Measurements from ENCODE around the gene SLC3A2. TPM values are rescaled to one million over a fixed set of nuclear protein-coding genes. Genes with fewer than 3 reads are reported as not detected.
"Not testable (repeated sequence)": the region's sequence is repeated elsewhere in the genome, so short reads cannot be mapped to it uniquely, and the experiment has no call there.

SLC3A2 gene
- total and polyA plus RNA-seq, 4 donors, result 34.3 to 59.5 (median 51.0) TPM

DNA sequence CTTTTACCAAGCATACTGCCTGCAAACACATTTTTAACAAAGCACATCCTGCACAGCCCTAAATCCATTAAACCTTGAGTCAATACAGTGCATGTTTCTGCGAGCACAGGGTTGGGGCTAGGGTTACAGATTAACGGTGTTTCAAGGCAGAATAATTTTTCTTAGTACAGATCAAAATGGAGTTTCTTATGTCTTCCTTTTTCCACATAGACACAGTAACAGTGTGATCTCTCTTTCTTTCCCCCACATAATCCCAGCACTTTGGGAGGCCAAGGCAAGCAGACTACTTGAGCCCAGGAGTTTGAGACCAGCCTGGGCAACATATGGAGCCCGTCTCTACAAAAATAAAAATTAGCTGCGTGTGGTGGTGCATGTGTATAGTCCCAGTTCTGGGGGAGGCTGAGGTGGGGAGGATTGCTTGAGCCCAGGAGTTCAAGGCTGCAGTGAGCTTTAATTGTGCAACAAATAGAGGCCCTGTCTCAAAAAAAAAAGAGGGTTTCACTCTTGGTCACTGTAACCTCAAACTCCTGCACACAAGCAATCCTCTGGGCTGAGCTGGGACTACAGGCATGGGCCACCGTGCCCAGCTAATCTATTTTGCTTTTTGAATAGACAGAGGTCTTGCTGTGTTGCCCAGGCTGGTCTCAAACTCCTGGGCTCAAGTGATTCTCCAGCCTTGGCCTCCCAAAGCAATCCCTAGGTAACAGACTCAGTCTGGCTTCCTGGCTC is 19.7 kb upstream of the SLC3A2 start:
- no peak for DNase-seq (ENCODE audit: low spot score)
- H3K27me3 ChIP-seq (ENCODE audit: control insufficient read depth in 4 of 4, insufficient read depth in 4 of 4, low read length in 3 of 4), result no peaks in the 10 kb centered on the region
- WGBS, result 79% methylated on average over 5 of the region's 5 CpGs
- H3K4me3 ChIP-seq (ENCODE audit: low read depth in 1 of 3, low read length in 3 of 3), result no peak overlapping the region
- H3K9ac ChIP-seq (ENCODE audit: low read depth in 1 of 2, low read length in 2 of 2), result no peak overlapping the region
- no peaks in the 10 kb centered on the region for H3K36me3 ChIP-seq (ENCODE audit: control insufficient read depth in 4 of 4, insufficient read depth in 3 of 4, low read depth in 1 of 4, low read length in 3 of 4)
- H3K4me1 ChIP-seq (ENCODE audit: control insufficient read depth in 4 of 4, insufficient read depth in 4 of 4, low read length in 3 of 4), result peaks cover 0 to 7% (median 5%) of the 10 kb centered on the region in 4 donors
- TF ChIP-seq, protein P1, sequence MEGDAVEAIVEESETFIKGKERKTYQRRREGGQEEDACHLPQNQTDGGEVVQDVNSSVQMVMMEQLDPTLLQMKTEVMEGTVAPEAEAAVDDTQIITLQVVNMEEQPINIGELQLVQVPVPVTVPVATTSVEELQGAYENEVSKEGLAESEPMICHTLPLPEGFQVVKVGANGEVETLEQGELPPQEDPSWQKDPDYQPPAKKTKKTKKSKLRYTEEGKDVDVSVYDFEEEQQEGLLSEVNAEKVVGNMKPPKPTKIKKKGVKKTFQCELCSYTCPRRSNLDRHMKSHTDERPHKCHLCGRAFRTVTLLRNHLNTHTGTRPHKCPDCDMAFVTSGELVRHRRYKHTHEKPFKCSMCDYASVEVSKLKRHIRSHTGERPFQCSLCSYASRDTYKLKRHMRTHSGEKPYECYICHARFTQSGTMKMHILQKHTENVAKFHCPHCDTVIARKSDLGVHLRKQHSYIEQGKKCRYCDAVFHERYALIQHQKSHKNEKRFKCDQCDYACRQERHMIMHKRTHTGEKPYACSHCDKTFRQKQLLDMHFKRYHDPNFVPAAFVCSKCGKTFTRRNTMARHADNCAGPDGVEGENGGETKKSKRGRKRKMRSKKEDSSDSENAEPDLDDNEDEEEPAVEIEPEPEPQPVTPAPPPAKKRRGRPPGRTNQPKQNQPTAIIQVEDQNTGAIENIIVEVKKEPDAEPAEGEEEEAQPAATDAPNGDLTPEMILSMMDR (IDR thresholded peaks at IDR 0.05; ENCODE audit: low read depth, low read length, missing input control), result no peak
- TF ChIP-seq EGR1 (IDR thresholded peaks at IDR 0.05; ENCODE audit: low read depth in 2 of 2) (no peak), RAD21 (IDR thresholded peaks at IDR 0.05) (no peak), TAF1 (conservative IDR thresholded peaks at IDR 0.05) (no peak), RXRA (IDR thresholded peaks at IDR 0.05) (no peak), FOXA2 (IDR thresholded peaks at IDR 0.05) (no peak)
- TF ChIP-seq, protein P2, sequence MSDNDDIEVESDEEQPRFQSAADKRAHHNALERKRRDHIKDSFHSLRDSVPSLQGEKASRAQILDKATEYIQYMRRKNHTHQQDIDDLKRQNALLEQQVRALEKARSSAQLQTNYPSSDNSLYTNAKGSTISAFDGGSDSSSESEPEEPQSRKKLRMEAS (IDR thresholded peaks at IDR 0.05), result no peak
- TF ChIP-seq, protein P3, sequence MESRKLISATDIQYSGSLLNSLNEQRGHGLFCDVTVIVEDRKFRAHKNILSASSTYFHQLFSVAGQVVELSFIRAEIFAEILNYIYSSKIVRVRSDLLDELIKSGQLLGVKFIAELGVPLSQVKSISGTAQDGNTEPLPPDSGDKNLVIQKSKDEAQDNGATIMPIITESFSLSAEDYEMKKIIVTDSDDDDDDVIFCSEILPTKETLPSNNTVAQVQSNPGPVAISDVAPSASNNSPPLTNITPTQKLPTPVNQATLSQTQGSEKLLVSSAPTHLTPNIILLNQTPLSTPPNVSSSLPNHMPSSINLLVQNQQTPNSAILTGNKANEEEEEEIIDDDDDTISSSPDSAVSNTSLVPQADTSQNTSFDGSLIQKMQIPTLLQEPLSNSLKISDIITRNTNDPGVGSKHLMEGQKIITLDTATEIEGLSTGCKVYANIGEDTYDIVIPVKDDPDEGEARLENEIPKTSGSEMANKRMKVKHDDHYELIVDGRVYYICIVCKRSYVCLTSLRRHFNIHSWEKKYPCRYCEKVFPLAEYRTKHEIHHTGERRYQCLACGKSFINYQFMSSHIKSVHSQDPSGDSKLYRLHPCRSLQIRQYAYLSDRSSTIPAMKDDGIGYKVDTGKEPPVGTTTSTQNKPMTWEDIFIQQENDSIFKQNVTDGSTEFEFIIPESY (IDR thresholded peaks at IDR 0.05), result no peak
- TF ChIP-seq, protein P4, sequence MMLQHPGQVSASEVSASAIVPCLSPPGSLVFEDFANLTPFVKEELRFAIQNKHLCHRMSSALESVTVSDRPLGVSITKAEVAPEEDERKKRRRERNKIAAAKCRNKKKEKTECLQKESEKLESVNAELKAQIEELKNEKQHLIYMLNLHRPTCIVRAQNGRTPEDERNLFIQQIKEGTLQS (IDR thresholded peaks at IDR 0.05), result no peak
- H3K9me3 ChIP-seq (ENCODE audit: control insufficient read depth in 4 of 4, low read length in 3 of 4), result no peaks in the 10 kb centered on the region
- no peak overlapping the region for H3K27ac ChIP-seq (ENCODE audit: low read depth in 1 of 2, low read length in 2 of 2)

DNA sequence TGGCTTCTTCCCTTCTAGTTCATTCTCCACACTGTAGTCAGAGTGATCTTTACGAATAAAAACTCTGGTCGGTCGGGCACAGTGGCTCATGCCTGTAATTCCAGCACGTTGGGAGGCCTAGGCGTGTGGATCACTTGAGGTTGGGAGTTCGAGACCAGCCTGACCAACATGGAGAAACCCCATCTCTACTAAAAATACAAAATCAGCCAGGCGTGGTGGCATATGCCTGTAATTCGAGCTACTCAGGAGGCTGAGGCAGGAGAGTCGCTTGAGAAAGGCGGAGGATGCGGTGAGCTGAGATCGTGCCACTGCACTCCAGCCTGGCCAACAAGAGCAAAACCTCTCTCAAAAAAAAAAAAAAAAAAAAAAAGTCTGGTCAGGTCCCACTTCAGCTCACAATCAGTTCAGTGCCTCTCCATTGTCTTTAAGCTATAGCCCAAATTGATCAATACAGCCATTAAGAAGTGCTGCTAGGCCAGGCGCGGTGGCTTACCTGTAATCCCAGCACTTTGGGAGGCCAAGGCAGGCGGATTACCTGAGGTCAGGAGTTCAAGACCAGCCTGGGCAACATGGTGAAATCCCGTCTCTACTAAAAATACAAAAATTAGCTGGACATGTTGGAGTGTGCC is 19.0 kb upstream of the SLC3A2 start:
- not testable (repeated sequence) for H3K27ac ChIP-seq (ENCODE audit: low read depth in 1 of 2, low read length in 2 of 2); H3K9ac ChIP-seq (ENCODE audit: low read depth in 1 of 2, low read length in 2 of 2); DNase-seq (ENCODE audit: low spot score); H3K4me3 ChIP-seq (ENCODE audit: low read depth in 1 of 3, low read length in 3 of 3); H3K27me3 ChIP-seq (ENCODE audit: control insufficient read depth in 4 of 4, insufficient read depth in 4 of 4, low read length in 3 of 4); H3K36me3 ChIP-seq (ENCODE audit: control insufficient read depth in 4 of 4, insufficient read depth in 3 of 4, low read depth in 1 of 4, low read length in 3 of 4); H3K9me3 ChIP-seq (ENCODE audit: control insufficient read depth in 4 of 4, low read length in 3 of 4); H3K4me1 ChIP-seq (ENCODE audit: control insufficient read depth in 4 of 4, insufficient read depth in 4 of 4, low read length in 3 of 4)
- 95% methylated on average over 16 of the region's 16 CpGs for WGBS

DNA sequence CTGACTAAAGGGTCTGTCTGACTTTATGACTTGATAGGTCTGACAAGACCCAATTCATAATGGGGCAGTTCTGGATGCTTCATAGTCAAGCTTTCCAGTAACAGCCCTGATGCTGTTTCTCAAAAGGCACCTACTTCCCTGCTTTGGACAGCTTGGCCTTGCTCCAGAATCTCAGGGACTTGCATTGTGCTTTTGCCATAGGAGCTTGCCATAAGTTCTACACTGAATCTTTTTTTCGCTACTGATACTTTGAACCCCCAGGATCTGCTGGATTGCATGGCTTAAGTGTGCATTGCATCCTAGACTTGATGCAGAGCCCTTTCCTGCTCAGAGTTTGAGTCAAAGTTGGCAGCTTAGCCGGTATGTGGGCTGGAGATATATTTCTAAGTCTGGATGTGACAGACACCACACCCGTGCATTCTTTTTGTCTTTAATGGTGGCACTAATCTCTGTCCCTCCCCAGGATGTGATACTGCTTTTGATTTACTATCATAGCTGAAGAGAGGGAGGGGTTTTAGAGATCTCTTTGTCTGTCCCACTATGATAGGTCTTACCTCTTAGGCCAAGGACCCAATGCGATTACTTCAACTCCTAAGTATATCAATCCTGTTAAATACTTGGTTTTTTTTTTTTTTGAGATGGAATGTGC is 16.9 kb upstream of the SLC3A2 start:
- WGBS, result 86% methylated on average over 4 of the region's 4 CpGs
- H3K27me3 ChIP-seq (ENCODE audit: control insufficient read depth in 4 of 4, insufficient read depth in 4 of 4, low read length in 3 of 4), result no peaks in the 10 kb centered on the region
- H3K4me3 ChIP-seq (ENCODE audit: low read depth in 1 of 3, low read length in 3 of 3), result no peak overlapping the region
- no peak overlapping the region for H3K9ac ChIP-seq (ENCODE audit: low read depth in 1 of 2, low read length in 2 of 2)
- DNase-seq (ENCODE audit: low spot score), result no peak
- no peaks in the 10 kb centered on the region for H3K4me1 ChIP-seq (ENCODE audit: control insufficient read depth in 4 of 4, insufficient read depth in 4 of 4, low read length in 3 of 4)
- H3K36me3 ChIP-seq (ENCODE audit: control insufficient read depth in 4 of 4, insufficient read depth in 3 of 4, low read depth in 1 of 4, low read length in 3 of 4), result no peaks in the 10 kb centered on the region
- no peak overlapping the region for H3K27ac ChIP-seq (ENCODE audit: low read depth in 1 of 2, low read length in 2 of 2)
- no peaks in the 10 kb centered on the region for H3K9me3 ChIP-seq (ENCODE audit: control insufficient read depth in 4 of 4, low read length in 3 of 4)
- TF ChIP-seq RXRA (IDR thresholded peaks at IDR 0.05) (no peak), NR2F2 (IDR thresholded peaks at IDR 0.05) (no peak), JUND (IDR thresholded peaks at IDR 0.05) (no peak), SP1 (IDR thresholded peaks at IDR 0.05) (no peak), FOXA2 (IDR thresholded peaks at IDR 0.05) (no peak), YY1 (IDR thresholded peaks at IDR 0.05) (no peak), HNF4G (IDR thresholded peaks at IDR 0.05) (no peak), HNF4A (conservative IDR thresholded peaks at IDR 0.05) (no peak)
- TF ChIP-seq, protein P1 (IDR thresholded peaks at IDR 0.05; ENCODE audit: low read depth, low read length, missing input control), result no peak
- TF ChIP-seq, protein P5, sequence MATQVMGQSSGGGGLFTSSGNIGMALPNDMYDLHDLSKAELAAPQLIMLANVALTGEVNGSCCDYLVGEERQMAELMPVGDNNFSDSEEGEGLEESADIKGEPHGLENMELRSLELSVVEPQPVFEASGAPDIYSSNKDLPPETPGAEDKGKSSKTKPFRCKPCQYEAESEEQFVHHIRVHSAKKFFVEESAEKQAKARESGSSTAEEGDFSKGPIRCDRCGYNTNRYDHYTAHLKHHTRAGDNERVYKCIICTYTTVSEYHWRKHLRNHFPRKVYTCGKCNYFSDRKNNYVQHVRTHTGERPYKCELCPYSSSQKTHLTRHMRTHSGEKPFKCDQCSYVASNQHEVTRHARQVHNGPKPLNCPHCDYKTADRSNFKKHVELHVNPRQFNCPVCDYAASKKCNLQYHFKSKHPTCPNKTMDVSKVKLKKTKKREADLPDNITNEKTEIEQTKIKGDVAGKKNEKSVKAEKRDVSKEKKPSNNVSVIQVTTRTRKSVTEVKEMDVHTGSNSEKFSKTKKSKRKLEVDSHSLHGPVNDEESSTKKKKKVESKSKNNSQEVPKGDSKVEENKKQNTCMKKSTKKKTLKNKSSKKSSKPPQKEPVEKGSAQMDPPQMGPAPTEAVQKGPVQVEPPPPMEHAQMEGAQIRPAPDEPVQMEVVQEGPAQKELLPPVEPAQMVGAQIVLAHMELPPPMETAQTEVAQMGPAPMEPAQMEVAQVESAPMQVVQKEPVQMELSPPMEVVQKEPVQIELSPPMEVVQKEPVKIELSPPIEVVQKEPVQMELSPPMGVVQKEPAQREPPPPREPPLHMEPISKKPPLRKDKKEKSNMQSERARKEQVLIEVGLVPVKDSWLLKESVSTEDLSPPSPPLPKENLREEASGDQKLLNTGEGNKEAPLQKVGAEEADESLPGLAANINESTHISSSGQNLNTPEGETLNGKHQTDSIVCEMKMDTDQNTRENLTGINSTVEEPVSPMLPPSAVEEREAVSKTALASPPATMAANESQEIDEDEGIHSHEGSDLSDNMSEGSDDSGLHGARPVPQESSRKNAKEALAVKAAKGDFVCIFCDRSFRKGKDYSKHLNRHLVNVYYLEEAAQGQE (IDR thresholded peaks at IDR 0.05), result no peak
